Measurements from ENCODE around the gene RBMS1.

Gene RBMS1

DNA sequence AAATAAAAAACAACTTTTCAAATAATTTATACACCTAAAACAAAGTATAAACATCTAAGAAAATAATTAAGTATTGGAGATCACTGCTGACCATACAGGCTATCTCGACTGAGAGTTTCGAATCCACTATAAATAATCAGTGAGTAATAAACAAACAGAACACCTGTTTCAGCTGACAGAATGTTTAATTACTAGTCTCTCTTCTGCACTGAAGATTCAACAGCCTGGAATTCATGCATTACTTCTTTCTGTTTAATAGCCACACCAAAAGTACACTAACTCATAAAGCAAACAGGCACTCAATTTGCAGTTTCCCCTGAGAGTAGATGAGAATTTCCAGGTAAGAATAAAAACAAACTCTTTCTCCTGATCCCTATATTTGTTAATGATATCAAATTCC lies 138.5 kb downstream of the RBMS1 start:
- TF ChIP-seq EZH2phosphoT487 (IDR thresholded peaks at IDR 0.05; ENCODE audit: borderline replicate concordance, low read length): no peak
- TF ChIP-seq, protein P1, sequence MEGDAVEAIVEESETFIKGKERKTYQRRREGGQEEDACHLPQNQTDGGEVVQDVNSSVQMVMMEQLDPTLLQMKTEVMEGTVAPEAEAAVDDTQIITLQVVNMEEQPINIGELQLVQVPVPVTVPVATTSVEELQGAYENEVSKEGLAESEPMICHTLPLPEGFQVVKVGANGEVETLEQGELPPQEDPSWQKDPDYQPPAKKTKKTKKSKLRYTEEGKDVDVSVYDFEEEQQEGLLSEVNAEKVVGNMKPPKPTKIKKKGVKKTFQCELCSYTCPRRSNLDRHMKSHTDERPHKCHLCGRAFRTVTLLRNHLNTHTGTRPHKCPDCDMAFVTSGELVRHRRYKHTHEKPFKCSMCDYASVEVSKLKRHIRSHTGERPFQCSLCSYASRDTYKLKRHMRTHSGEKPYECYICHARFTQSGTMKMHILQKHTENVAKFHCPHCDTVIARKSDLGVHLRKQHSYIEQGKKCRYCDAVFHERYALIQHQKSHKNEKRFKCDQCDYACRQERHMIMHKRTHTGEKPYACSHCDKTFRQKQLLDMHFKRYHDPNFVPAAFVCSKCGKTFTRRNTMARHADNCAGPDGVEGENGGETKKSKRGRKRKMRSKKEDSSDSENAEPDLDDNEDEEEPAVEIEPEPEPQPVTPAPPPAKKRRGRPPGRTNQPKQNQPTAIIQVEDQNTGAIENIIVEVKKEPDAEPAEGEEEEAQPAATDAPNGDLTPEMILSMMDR (IDR thresholded peaks at IDR 0.05; ENCODE audit: low read depth, low read length, poor library complexity, severe bottlenecking): no peak
- H3K27ac ChIP-seq (ENCODE audit: low read depth, low read length): no peak overlapping the region
- H3K4me1 ChIP-seq (ENCODE audit: control insufficient read depth, low read length): no peaks in the 10 kb centered on the region
- H3K27me3 ChIP-seq (ENCODE audit: control insufficient read depth, low read length): no peaks in the 10 kb centered on the region
- H3K36me3 ChIP-seq (ENCODE audit: control insufficient read depth, low read length): no peaks in the 10 kb centered on the region
- no peaks in the 10 kb centered on the region for H3K79me2 ChIP-seq (ENCODE audit: control insufficient read depth, low read length)
- H3F3A ChIP-seq (ENCODE audit: control insufficient read depth, insufficient read depth): no peaks in the 10 kb centered on the region
- H3K9me3 ChIP-seq (ENCODE audit: control insufficient read depth, insufficient read depth, low read length): no peaks in the 10 kb centered on the region
- no peak overlapping the region for H3K4me2 ChIP-seq (ENCODE audit: low read length)
- H3K9me2 ChIP-seq (replicated peaks; ENCODE audit: control insufficient read depth, low read length): no peaks in the 10 kb centered on the region
- no peak overlapping the region for H3K4me3 ChIP-seq (ENCODE audit: low read length)
- no peaks in the 10 kb centered on the region for H4K20me1 ChIP-seq (ENCODE audit: control insufficient read depth, insufficient read depth, low read depth, low read length)

DNA sequence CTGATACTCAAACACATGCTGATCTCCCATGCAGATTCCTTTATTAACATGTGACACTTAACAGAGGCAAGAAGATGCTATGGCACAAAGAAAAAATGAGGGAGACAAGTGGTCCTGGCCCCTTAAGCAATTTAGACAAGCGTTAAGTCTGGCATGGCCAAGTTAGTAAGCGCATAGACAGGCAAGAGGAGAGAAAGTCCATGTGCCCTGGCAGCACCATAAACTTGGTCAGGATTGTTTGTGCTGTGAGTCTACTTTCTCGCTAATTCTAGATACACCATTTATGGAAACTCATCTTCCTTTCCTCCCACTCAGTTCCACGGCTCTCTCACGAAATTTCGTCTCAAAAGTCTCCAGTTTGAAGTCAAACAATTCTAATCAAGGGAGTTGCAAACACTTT lies 138.9 kb downstream of the RBMS1 start:
- H3K27ac ChIP-seq (ENCODE audit: low read depth, low read length): no peak overlapping the region
- H3K4me2 ChIP-seq (ENCODE audit: low read length): no peak overlapping the region
- no peak overlapping the region for H3K4me3 ChIP-seq (ENCODE audit: low read length)
- H3K36me3 ChIP-seq (ENCODE audit: control insufficient read depth, low read length): no peaks in the 10 kb centered on the region
- H4K20me1 ChIP-seq (ENCODE audit: control insufficient read depth, insufficient read depth, low read depth, low read length): no peaks in the 10 kb centered on the region
- H3F3A ChIP-seq (ENCODE audit: control insufficient read depth, insufficient read depth): no peaks in the 10 kb centered on the region
- no peaks in the 10 kb centered on the region for H3K4me1 ChIP-seq (ENCODE audit: control insufficient read depth, low read length)
- H3K9me2 ChIP-seq (replicated peaks; ENCODE audit: control insufficient read depth, low read length): no peaks in the 10 kb centered on the region
- no peaks in the 10 kb centered on the region for H3K9me3 ChIP-seq (ENCODE audit: control insufficient read depth, insufficient read depth, low read length)
- no peak for TF ChIP-seq EZH2phosphoT487 (IDR thresholded peaks at IDR 0.05; ENCODE audit: borderline replicate concordance, low read length)
- TF ChIP-seq, protein P1 (IDR thresholded peaks at IDR 0.05; ENCODE audit: low read depth, low read length, poor library complexity, severe bottlenecking): no peak
- H3K79me2 ChIP-seq (ENCODE audit: control insufficient read depth, low read length): no peaks in the 10 kb centered on the region
- H3K27me3 ChIP-seq (ENCODE audit: control insufficient read depth, low read length): no peaks in the 10 kb centered on the region

DNA sequence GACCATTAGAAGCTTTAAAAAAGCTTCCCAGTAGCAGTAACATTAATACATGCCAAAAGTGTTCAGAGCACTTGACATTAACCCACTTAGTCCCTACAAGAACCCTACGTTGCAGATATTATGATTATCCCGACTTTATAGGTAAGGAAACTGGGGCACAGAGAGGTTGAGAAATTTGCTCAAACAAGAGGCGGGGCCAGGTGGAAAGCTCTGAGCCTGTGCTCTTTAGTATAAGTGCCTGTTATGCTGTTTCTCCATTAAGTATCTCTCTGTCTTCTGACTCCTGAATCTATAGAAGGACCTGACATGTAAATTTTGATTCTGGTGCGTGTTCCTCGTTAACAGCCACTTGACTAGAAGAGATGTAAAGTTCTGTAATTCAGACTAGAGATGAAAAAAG lies 139.8 kb downstream of the RBMS1 start:
- H3K9me2 ChIP-seq (replicated peaks; ENCODE audit: control insufficient read depth, low read length): no peaks in the 10 kb centered on the region
- H3K4me3 ChIP-seq (ENCODE audit: low read length): no peak overlapping the region
- no peaks in the 10 kb centered on the region for H3K36me3 ChIP-seq (ENCODE audit: control insufficient read depth, low read length)
- no peaks in the 10 kb centered on the region for H3K9me3 ChIP-seq (ENCODE audit: control insufficient read depth, insufficient read depth, low read length)
- no peaks in the 10 kb centered on the region for H3K4me1 ChIP-seq (ENCODE audit: control insufficient read depth, low read length)
- H3F3A ChIP-seq (ENCODE audit: control insufficient read depth, insufficient read depth): no peaks in the 10 kb centered on the region
- no peak overlapping the region for H3K27ac ChIP-seq (ENCODE audit: low read depth, low read length)
- no peak overlapping the region for H3K4me2 ChIP-seq (ENCODE audit: low read length)
- H3K27me3 ChIP-seq (ENCODE audit: control insufficient read depth, low read length): no peaks in the 10 kb centered on the region
- no peaks in the 10 kb centered on the region for H3K79me2 ChIP-seq (ENCODE audit: control insufficient read depth, low read length)
- TF ChIP-seq EZH2phosphoT487 (IDR thresholded peaks at IDR 0.05; ENCODE audit: borderline replicate concordance, low read length): no peak
- TF ChIP-seq, protein P1 (IDR thresholded peaks at IDR 0.05; ENCODE audit: low read depth, low read length, poor library complexity, severe bottlenecking): no peak
- H4K20me1 ChIP-seq (ENCODE audit: control insufficient read depth, insufficient read depth, low read depth, low read length): no peaks in the 10 kb centered on the region

DNA sequence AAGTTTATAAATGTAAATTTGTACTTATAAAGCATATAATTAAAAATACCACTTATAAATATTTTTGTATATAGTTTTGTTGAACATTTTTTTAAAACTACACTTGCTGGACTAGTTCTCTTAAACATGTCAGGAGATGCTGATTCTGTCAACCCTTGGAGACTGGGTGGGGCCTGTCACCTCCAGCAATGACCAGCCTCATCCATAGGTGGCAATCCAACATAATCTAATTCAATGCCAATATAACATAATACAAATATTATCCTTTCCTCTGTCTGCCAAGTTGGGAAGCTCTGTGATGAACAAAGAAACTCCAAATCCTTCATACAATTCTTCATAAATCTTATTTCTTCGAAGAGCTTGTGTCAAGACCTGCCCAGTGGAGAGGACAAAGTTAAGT lies 140.4 kb downstream of the RBMS1 start:
- H3K27me3 ChIP-seq (ENCODE audit: control insufficient read depth, low read length): no peaks in the 10 kb centered on the region
- H3F3A ChIP-seq (ENCODE audit: control insufficient read depth, insufficient read depth): no peaks in the 10 kb centered on the region
- TF ChIP-seq, protein P1 (IDR thresholded peaks at IDR 0.05; ENCODE audit: low read depth, low read length, poor library complexity, severe bottlenecking): peak; percentile 38
- TF ChIP-seq EZH2phosphoT487 (IDR thresholded peaks at IDR 0.05; ENCODE audit: borderline replicate concordance, low read length): no peak
- no peaks in the 10 kb centered on the region for H3K4me1 ChIP-seq (ENCODE audit: control insufficient read depth, low read length)
- H3K79me2 ChIP-seq (ENCODE audit: control insufficient read depth, low read length): no peaks in the 10 kb centered on the region
- H3K9me2 ChIP-seq (replicated peaks; ENCODE audit: control insufficient read depth, low read length): no peaks in the 10 kb centered on the region
- no peak overlapping the region for H3K27ac ChIP-seq (ENCODE audit: low read depth, low read length)
- H3K9me3 ChIP-seq (ENCODE audit: control insufficient read depth, insufficient read depth, low read length): no peaks in the 10 kb centered on the region
- no peaks in the 10 kb centered on the region for H4K20me1 ChIP-seq (ENCODE audit: control insufficient read depth, insufficient read depth, low read depth, low read length)
- no peak overlapping the region for H3K4me2 ChIP-seq (ENCODE audit: low read length)
- H3K36me3 ChIP-seq (ENCODE audit: control insufficient read depth, low read length): no peaks in the 10 kb centered on the region
- H3K4me3 ChIP-seq (ENCODE audit: low read length): no peak overlapping the region

Measured in DOHH2 (cell line).